AG08396 (cell line): ENCODE data around the gene ZNF426.

ENCODE experiments used
- DNase-seq: peaks from one replicate; pipeline ENCODE4 v3.0.0; 2012; ENCODE audit warnings: low spot score, mixed read lengths

Gene ZNF426

DNA sequence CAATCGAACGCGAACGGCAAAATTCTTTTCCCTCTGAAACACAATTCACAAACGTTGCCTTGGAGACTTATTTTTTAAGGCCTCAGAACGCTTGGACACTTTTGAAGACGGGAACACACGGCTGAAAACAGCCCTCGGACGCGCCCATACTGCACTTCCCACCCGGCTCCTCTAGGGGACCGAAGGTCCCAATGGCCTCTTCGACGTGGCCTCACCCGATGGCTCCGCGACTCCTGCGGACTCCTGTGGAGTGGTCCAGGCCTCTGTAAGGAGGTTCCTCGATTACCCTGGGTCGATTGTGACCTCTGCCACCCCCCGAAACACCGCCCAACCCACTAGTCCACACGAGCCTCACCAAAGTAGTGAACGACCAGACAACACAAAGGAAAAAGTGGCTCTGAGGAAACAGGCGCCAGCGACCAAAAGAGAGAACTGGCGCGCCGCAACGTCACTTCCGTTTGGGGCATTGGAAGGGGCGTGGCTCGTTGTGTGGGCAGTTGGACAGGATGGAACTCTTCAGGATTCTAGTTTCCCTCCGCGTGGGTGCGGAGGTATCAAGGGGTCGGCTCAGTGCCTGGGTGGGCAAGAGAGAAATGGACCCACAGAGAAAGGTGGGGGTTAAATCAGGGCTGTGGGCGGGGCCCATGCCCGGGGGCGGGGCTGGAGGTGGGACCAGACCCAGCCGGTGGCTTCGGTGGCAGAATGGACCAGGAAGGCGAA is 40.1 kb downstream of the ZNF426 start, which contains the start of gene ZNF560:
TSS of gene ZNF560 (minus strand) at position 434 of the 720 bp plus-strand sequence. CDS start 23,303 bp downstream, outside the sequence.
- DNase-seq = peak; percentile 79

- no peak for DNase-seq
Measured at GRCh38 chr19:9494096-9494495, 44.3 kb downstream of the ZNF426 start.

DNA sequence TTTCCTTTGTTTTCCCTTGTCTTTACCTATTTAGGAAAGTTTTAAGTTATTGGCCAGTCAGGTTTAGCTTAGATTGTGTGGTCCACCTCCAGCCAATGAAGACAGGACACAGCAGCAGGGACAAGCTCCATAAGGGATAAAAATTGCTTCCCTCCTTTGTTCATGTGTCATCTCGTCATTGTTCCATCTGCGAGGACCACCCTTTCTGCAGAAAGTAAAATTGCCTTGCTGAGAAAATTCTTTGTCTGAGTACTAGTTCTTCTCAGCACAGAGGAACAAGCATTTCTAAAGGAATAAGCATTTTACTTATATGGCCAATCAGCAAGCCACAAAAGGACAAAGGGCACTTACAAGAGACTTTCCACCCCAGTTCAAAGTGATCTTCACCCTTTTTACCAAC is 51.4 kb downstream of the ZNF426 start:
- DNase-seq = no peak

- DNase-seq = no peak
Measured at GRCh38 chr19:9485140-9485539, 53.3 kb downstream of the ZNF426 start.

DNA sequence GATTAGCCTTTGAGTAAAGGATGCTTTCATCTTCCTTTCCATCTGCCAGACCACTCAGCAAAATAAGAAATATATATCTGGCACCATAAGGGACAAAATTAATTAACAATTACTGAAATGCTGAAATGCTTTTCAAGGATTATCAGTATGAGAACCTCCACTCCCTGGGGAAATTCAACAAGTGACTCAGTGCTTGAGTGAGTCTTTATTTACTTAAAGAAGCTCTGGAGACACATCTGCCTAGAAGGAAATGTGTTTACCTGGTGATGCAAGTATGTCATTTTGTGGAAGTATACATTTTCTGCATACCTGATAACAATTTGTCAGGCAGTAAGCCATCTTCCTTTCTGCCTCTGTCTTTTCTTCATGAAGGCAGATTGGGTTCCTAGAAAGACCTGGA is 63.5 kb downstream of the ZNF426 start:
- no peak for DNase-seq
